H1 (cell line): ENCODE results near the gene ALLC. TPM values are rescaled to one million over a fixed set of nuclear protein-coding genes. Genes with fewer than 3 reads are reported as not detected.

ENCODE experiments used
- CTCF ChIA-PET: fragments of 300-600 bp; sonication (Branson Sonifier 250); formaldehyde crosslinking; loops from one replicate; lab custom pipeline; 2021; ENCODE audit not compliant: partially characterized antibody; lab: Charles Lee
- POLR2A ChIA-PET: fragments of 300-600 bp; sonication (Branson Sonifier 250); formaldehyde crosslinking; loops from one replicate; lab custom pipeline; 2021; ENCODE audit warnings: inconsistent platforms; ENCODE audit not compliant: partially characterized antibody; lab: Charles Lee
- DNase-seq, 2 experiments: peaks; one replicate each; pipeline versions ENCODE4 v3.0.0 to v3.0.0-alpha.2; 2010 to 2022; ENCODE audit warnings: low spot score in 2 of 2, low read depth in 1 of 2, mixed read lengths in 1 of 2
- FAIRE-seq: peaks from 2 replicates; lab custom pipeline; 2011; peaks lifted over from hg19 to GRCh38; lab: Jason Lieb, UNC
- H2AFZ ChIP-seq: 2 replicates; pipeline ENCODE4 v1.8.1; 2012; ENCODE audit warnings: low read length, inconsistent platforms
- H2AK5ac ChIP-seq: 2 replicates; pipeline ENCODE4 v1.6.1; 2013; ENCODE audit warnings: low read depth, low read length
- H2BK120ac ChIP-seq: replicated peaks from 2 replicates; pipeline ENCODE3; 2013; ENCODE audit warnings: low read depth, low read length, inconsistent platforms
- H2BK12ac ChIP-seq: 2 replicates; pipeline ENCODE4 v1.6.1; 2013; ENCODE audit warnings: low read depth, low read length
- H2BK15ac ChIP-seq: 2 replicates; pipeline ENCODE4 v1.6.1; 2013; ENCODE audit warnings: low read length
- H2BK20ac ChIP-seq: 2 replicates; pipeline ENCODE4 v1.6.1; 2013; ENCODE audit warnings: low read length
- H2BK5ac ChIP-seq: 2 replicates; pipeline ENCODE4 v1.6.1; 2013; ENCODE audit warnings: low read depth, low read length
- H3K14ac ChIP-seq: 2 replicates; pipeline ENCODE4 v1.6.1; 2013; ENCODE audit warnings: inconsistent platforms; ENCODE audit not compliant: insufficient read length
- H3K18ac ChIP-seq: 2 replicates; pipeline ENCODE4 v1.6.1; 2013; ENCODE audit warnings: low read length; ENCODE audit errors: extremely low read depth
- H3K23ac ChIP-seq: 2 replicates; pipeline ENCODE4 v1.6.1; 2013; ENCODE audit warnings: inconsistent platforms; ENCODE audit not compliant: insufficient read length
- H3K23me2 ChIP-seq: 2 replicates; pipeline ENCODE4 v1.6.1; 2013; ENCODE audit warnings: low read depth, low read length
- H3K27ac ChIP-seq: 2 replicates; pipeline ENCODE4 v1.6.1; 2011; ENCODE audit warnings: low read depth, low read length, inconsistent platforms
- H3K27me3 ChIP-seq, 4 experiments: replicated peaks in 1 of 4; 1 replicate in 1 of 4; 2 replicates in 3 of 4; pipeline versions ENCODE4 v1.6.1 to v1.8.1; 2011 to 2013; ENCODE audit warnings: low read length in 3 of 4, mild to moderate bottlenecking in 3 of 4, inconsistent platforms in 2 of 4, mixed read lengths in 2 of 4, moderate library complexity in 1 of 4; ENCODE audit not compliant: control insufficient read depth in 3 of 4, insufficient read depth in 3 of 4; ENCODE audit errors: extremely low read depth in 1 of 4
- H3K36me3 ChIP-seq, 4 experiments: 2 replicates each; pipeline versions ENCODE4 v1.6.1 to v1.8.1; 2011 to 2013; ENCODE audit warnings: mild to moderate bottlenecking in 4 of 4, low read length in 3 of 4, moderate library complexity in 2 of 4, control low read depth in 1 of 4, inconsistent platforms in 1 of 4; ENCODE audit not compliant: insufficient read depth in 4 of 4, control insufficient read depth in 2 of 4
- H3K4ac ChIP-seq: replicated peaks from 2 replicates; pipeline ENCODE3; 2013; ENCODE audit warnings: low read length, low read depth, mixed read lengths, inconsistent platforms; ENCODE audit not compliant: insufficient read length
- H3K4me1 ChIP-seq, 4 experiments: replicated peaks in 1 of 4; 1 replicate in 1 of 4; 2 replicates in 3 of 4; pipeline versions ENCODE4 v1.6.1 to v1.8.1; 2011 to 2013; ENCODE audit warnings: low read length in 3 of 4, inconsistent platforms in 2 of 4, mixed read lengths in 1 of 4; ENCODE audit not compliant: insufficient read depth in 4 of 4, control insufficient read depth in 3 of 4
- H3K4me2 ChIP-seq, 2 experiments: 2 replicates each; pipeline versions ENCODE4 v1.6.1 to v1.8.1; 2011 to 2013; ENCODE audit warnings: low read depth in 2 of 2, low read length in 2 of 2, control low read depth in 1 of 2, inconsistent platforms in 1 of 2, mild to moderate bottlenecking in 1 of 2; ENCODE audit not compliant: insufficient read depth in 1 of 2
- H3K4me3 ChIP-seq, 4 experiments: fragments of 200-600, 300-600 bp in 1 of 4; sonication (generic), shearing (Covaris generic), sonication (Bioruptor Twin) in 1 of 4; 2 replicates each; pipeline versions ENCODE4 v1.5.1 to v1.8.1; 2011 to 2016; ENCODE audit warnings: low read length in 4 of 4, low read depth in 3 of 4, control low read depth in 2 of 4, inconsistent platforms in 2 of 4, mild to moderate bottlenecking in 2 of 4, mixed read lengths in 1 of 4, moderate library complexity in 1 of 4; ENCODE audit not compliant: insufficient read depth in 2 of 4; ENCODE audit errors: extremely low read depth in 1 of 4
- H3K56ac ChIP-seq: replicated peaks from 2 replicates; pipeline ENCODE3; 2013; ENCODE audit warnings: low read depth, mild to moderate bottlenecking, mixed read lengths, low read length, inconsistent platforms; ENCODE audit not compliant: insufficient read length
- H3K79me1 ChIP-seq: 2 replicates; pipeline ENCODE4 v1.6.1; 2013; ENCODE audit warnings: low read depth, low read length, control low read depth
- H3K79me2 ChIP-seq, 2 experiments: 2 replicates each; pipeline versions ENCODE4 v1.6.1 to v1.8.1; 2012 to 2013; ENCODE audit warnings: low read length in 2 of 2, mild to moderate bottlenecking in 2 of 2, inconsistent platforms in 1 of 2; ENCODE audit not compliant: insufficient read depth in 2 of 2, control insufficient read depth in 1 of 2
- H3K9ac ChIP-seq, 4 experiments: replicated peaks in 1 of 4; 1 replicate in 1 of 4; 2 replicates in 3 of 4; pipeline versions ENCODE4 v1.6.1 to v1.8.1; 2011 to 2013; ENCODE audit warnings: low read depth in 3 of 4, low read length in 3 of 4, control low read depth in 2 of 4, mild to moderate bottlenecking in 2 of 4, moderate library complexity in 2 of 4, inconsistent platforms in 1 of 4; ENCODE audit errors: extremely low read depth in 1 of 4
- H3K9me3 ChIP-seq, 2 experiments: 2 replicates each; pipeline versions ENCODE4 v1.6.1 to v1.8.1; 2012 to 2013; ENCODE audit warnings: mild to moderate bottlenecking in 2 of 2, moderate library complexity in 2 of 2, control low read depth in 1 of 2, inconsistent platforms in 1 of 2, low read depth in 1 of 2, low read length in 1 of 2, mixed read lengths in 1 of 2; ENCODE audit not compliant: insufficient read depth in 2 of 2
- H4K20me1 ChIP-seq, 2 experiments: replicated peaks in 1 of 2; 2 replicates each; pipeline versions ENCODE3 to v1.8.1; 2011 to 2013; ENCODE audit warnings: inconsistent platforms in 2 of 2, low read length in 2 of 2, mild to moderate bottlenecking in 1 of 2; ENCODE audit not compliant: insufficient read depth in 2 of 2, control insufficient read depth in 1 of 2
- H4K5ac ChIP-seq: 2 replicates; pipeline ENCODE4 v1.6.1; 2013; ENCODE audit warnings: low read length, low read depth, mixed read lengths, inconsistent platforms; ENCODE audit not compliant: insufficient read length
- H4K8ac ChIP-seq: 2 replicates; pipeline ENCODE4 v1.8.0; 2013; ENCODE audit warnings: mild to moderate bottlenecking, moderate library complexity, low read length, inconsistent platforms; ENCODE audit not compliant: insufficient read depth; ENCODE audit errors: extremely low read depth
- H4K91ac ChIP-seq: replicated peaks from 2 replicates; pipeline ENCODE3; 2013; ENCODE audit warnings: low read length, mixed read lengths, inconsistent platforms; ENCODE audit not compliant: insufficient read length
- BCL11A ChIP-seq, 2 experiments: IDR thresholded peaks; one replicate each; pipeline ENCODE4 v1.6.1; 2011; ENCODE audit warnings: low read depth in 2 of 2, low read length in 2 of 2, mild to moderate bottlenecking in 2 of 2
- CHD1 ChIP-seq: IDR thresholded peaks from 2 replicates; pipeline ENCODE4 v1.6.1; 2012; ENCODE audit warnings: low read depth, low read length, improper control_type of control experiment
- GABPA ChIP-seq: IDR thresholded peaks from 2 replicates; pipeline ENCODE4 v1.6.1; 2011; ENCODE audit warnings: mild to moderate bottlenecking, low read length, moderate library complexity, borderline replicate concordance; ENCODE audit not compliant: insufficient read depth
- HDAC6 ChIP-seq: IDR thresholded peaks from one replicate; pipeline ENCODE4 v1.7.1; 2012; ENCODE audit warnings: low read depth, mild to moderate bottlenecking, inconsistent platforms, low read length, moderate library complexity
- SAP30 ChIP-seq: fragments of 300-600 bp; sonication (generic); IDR thresholded peaks from 2 replicates; pipeline ENCODE4 v1.7.1; 2012; ENCODE audit warnings: low read length, moderate library complexity, mild to moderate bottlenecking, inconsistent platforms; ENCODE audit not compliant: insufficient read depth, insufficient replicate concordance
- SIN3A ChIP-seq, 2 experiments: IDR thresholded peaks in 1 of 2; conservative IDR thresholded peaks in 1 of 2; 2 replicates each; pipeline ENCODE4 v1.6.1; 2011 to 2012; ENCODE audit warnings: low read length in 2 of 2, improper control_type of control experiment in 1 of 2, low read depth in 1 of 2, mild to moderate bottlenecking in 1 of 2
- SP1 ChIP-seq: IDR thresholded peaks from 2 replicates; pipeline ENCODE4 v1.6.1; 2011; ENCODE audit warnings: low read depth, low read length
- WGBS, 2 experiments: shearing (Covaris generic) in 1 of 2; methylation state at CpG; one replicate each; pipeline versions ENCODE4 v1.1.6 to v1.1.7; 2013 to 2015; ENCODE audit warnings: low lambda C conversion rate in 2 of 2, mixed read lengths in 2 of 2, inconsistent platforms in 1 of 2, low coverage in 1 of 2, missing lambda C conversion rate in 1 of 2; ENCODE audit not compliant: insufficient replicate concordance in 2 of 2, insufficient coverage in 1 of 2, insufficient read length in 1 of 2; ENCODE audit errors: extremely low coverage in 1 of 2, missing lambda C conversion rate in 1 of 2; 5-methylcytosine and 5-hydroxymethylcytosine counted together
- polyA plus RNA-seq, 7 experiments: library from polyadenylated mRNA; depleted of rRNA in 3 of 7; stranded (reverse) in 5 of 7; unstranded in 2 of 7; fragments of >200 nt in 5 of 7; fragments of 200-250 nt in 2 of 7; gene quantifications; 1 replicate in 5 of 7; 2 replicates in 1 of 7; 4 replicates in 1 of 7; pipeline versions ENCODE4 v1.2.1 to v1.2.3, GENCODE V29; 2011 to 2013; ENCODE audit warnings: missing spikeins in 2 of 7, mixed read lengths in 2 of 7
- total RNA-seq: library from RNA; stranded (reverse); fragmentation: NEBNext Ultra II Directional; extraction: Animal tissue kit (Norgen Biotek cat#: 25700); gene quantifications from 2 replicates; pipeline ENCODE4 v1.2.1, GENCODE V29; 2021

ALLC gene
- total and polyA plus RNA-seq, 2 of the 8 experiments (the other 6 are each of a cell fraction or from before 2014, with no cell fraction given): not detected

DNA sequence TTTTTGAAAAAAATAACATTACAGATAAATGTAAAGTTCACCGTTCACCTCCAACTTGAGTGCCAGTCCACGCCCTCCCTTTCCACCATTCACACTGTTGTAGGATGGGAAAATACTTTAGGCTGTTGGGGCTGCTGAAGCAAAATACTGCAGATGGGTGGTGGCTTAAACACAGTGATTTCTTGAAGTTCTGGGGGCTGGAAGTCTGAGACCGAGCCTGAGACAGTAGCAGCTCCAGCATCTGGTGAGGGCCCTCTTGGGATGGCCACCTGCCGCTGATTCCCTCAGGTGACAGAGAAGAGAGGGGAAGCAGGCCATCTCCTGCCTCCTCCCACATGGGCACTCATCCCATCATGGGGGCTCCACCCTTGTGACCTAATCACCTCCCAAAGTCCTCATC lies 17.7 kb downstream of the ALLC start:
- POLR2A ChIA-PET: no interaction called here
- H3K4me2 ChIP-seq: no peak overlapping the region

More for the DNA sequence above, 17.7 kb downstream of the ALLC start:
- no peak for FAIRE-seq
- no peaks in the 10 kb centered on the region for H3K79me1 ChIP-seq
- H3K4me3 ChIP-seq: no peak overlapping the region
- no peak overlapping the region for H4K5ac ChIP-seq
- no peak overlapping the region for H2BK120ac ChIP-seq
- H4K20me1 ChIP-seq: no peaks in the 10 kb centered on the region
- no peak overlapping the region for H3K23ac ChIP-seq
- H3K4me1 ChIP-seq: no peaks in the 10 kb centered on the region
- no peak overlapping the region for H3K9ac ChIP-seq
- H3K56ac ChIP-seq: no peak overlapping the region
- H3K27ac ChIP-seq: no peak overlapping the region
- H3K79me2 ChIP-seq: no peaks in the 10 kb centered on the region
- DNase-seq: no peak
- no peak overlapping the region for H3K18ac ChIP-seq
- no peaks in the 10 kb centered on the region for H3K23me2 ChIP-seq
- no peak overlapping the region for H3K4ac ChIP-seq
- H2BK20ac ChIP-seq: no peak overlapping the region
- no peak overlapping the region for H2BK12ac ChIP-seq
- WGBS, 2 experiments: 92% methylated on average over 4 of the region's 4 CpGs; no CpG with 5 or more reads in 1 of the 2 experiments
- TF ChIP-seq CHD1 (no peak), HDAC6 (no peak), SP1 (no peak), BCL11A (IDR thresholded peaks at IDR 0.05; ENCODE audit: low read depth in 2 of 2, low read length in 2 of 2) (no peak), SIN3A (conservative IDR thresholded peaks at IDR 0.05 in 1 of 2, IDR thresholded peaks at IDR 0.05 in 1 of 2; ENCODE audit: low read depth in 1 of 2, low read length in 2 of 2) (no peak), GABPA (no peak), SAP30 (no peak)
- no peaks in the 10 kb centered on the region for H3K9me3 ChIP-seq
- no peak overlapping the region for H3K14ac ChIP-seq
- H3K36me3 ChIP-seq: no peaks in the 10 kb centered on the region
- no peak overlapping the region for H2BK5ac ChIP-seq
- no peak overlapping the region for H2AFZ ChIP-seq
- H2BK15ac ChIP-seq: no peak overlapping the region
- H4K91ac ChIP-seq: no peak overlapping the region
- H3K27me3 ChIP-seq: no peaks in the 10 kb centered on the region; a peak in 1 of 7 replicates
- no peak overlapping the region for H4K8ac ChIP-seq
- H2AK5ac ChIP-seq: no peak overlapping the region
- CTCF ChIA-PET: no interaction called here
